Skeletal muscle satellite cell (primary cell): ENCODE measurements around the gene ANKRD60.

Experiments
- H3K27me3 ChIP-seq: 2 replicates; pipeline ENCODE4 v1.7.0; 2013; ENCODE audit warnings: low read length; ENCODE audit not compliant: control insufficient read depth, insufficient read depth
- H3K36me3 ChIP-seq: 2 replicates; pipeline ENCODE4 v1.7.0; 2013; ENCODE audit warnings: mild to moderate bottlenecking, control low read depth, low read length; ENCODE audit not compliant: insufficient read depth
- H3K4me1 ChIP-seq: 2 replicates; pipeline ENCODE4 v1.7.0; 2013; ENCODE audit warnings: low read length; ENCODE audit not compliant: control insufficient read depth, insufficient read depth
- H3K4me2 ChIP-seq: 2 replicates; pipeline ENCODE4 v1.7.0; 2013; ENCODE audit warnings: mild to moderate bottlenecking, low read length
- H3K4me3 ChIP-seq: 2 replicates; pipeline ENCODE4 v1.7.0; 2013; ENCODE audit warnings: low read length
- H3K9ac ChIP-seq: 2 replicates; pipeline ENCODE4 v1.7.0; 2013; ENCODE audit warnings: mild to moderate bottlenecking, low read depth, low read length, moderate library complexity
- H3K9me3 ChIP-seq: replicated peaks from 2 replicates; pipeline ENCODE4 v1.7.0; 2013; ENCODE audit warnings: mild to moderate bottlenecking, control low read depth, low read length

ANKRD60 gene

DNA sequence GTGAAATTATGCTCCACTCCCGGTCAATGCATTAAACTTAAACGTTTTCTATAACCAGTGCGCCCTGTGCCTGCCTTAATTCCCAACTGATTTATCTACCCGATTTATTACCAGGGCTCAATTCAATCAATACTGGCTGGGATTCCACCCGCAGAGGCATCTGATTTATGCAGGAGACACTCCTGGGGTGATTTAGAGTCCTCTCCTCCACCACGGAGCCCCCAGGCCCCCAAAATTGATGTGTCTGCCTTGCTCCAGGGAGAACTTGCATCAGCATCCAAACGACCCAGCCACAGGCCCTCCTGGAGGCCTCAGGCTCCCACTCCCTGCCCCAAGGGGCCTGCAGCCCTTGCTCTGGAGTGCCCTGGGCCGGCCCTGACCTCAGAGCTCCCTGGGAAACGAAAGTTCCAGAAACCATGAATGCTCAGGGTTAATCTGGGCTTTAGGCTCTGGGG is 29.5 kb downstream of the ANKRD60 start:
- Histone ChIP-seq H3K9ac (no peak overlapping the region), H3K4me3 (no peak overlapping the region), H3K27me3 (peaks cover 29% of the 10 kb centered on the region), H3K9me3 (no peaks in the 10 kb centered on the region), H3K4me1 (no peaks in the 10 kb centered on the region), H3K4me2 (no peak overlapping the region), H3K36me3 (no peaks in the 10 kb centered on the region)

- Histone ChIP-seq H3K27me3 (peaks cover 24% of the 10 kb centered on the region), H3K9ac (no peak overlapping the region), H3K36me3 (no peaks in the 10 kb centered on the region), H3K4me3 (no peak overlapping the region), H3K9me3 (no peaks in the 10 kb centered on the region), H3K4me2 (no peak overlapping the region), H3K4me1 (no peaks in the 10 kb centered on the region)
These were observed 30.1 kb downstream of the ANKRD60 start for GRCh38 chr20:58198384-58198783.

- H3K9ac ChIP-seq: no peak overlapping the region
- no peaks in the 10 kb centered on the region for H3K9me3 ChIP-seq
- no peaks in the 10 kb centered on the region for H3K36me3 ChIP-seq
- H3K4me1 ChIP-seq: no peaks in the 10 kb centered on the region
- peaks cover 25% of the 10 kb centered on the region for H3K27me3 ChIP-seq
- H3K4me2 ChIP-seq: no peak overlapping the region
- no peak overlapping the region for H3K4me3 ChIP-seq
These were observed 31.3 kb downstream of the ANKRD60 start for GRCh38 chr20:58197185-58197469.

- Histone ChIP-seq H3K4me1 (no peaks in the 10 kb centered on the region), H3K9me3 (no peaks in the 10 kb centered on the region), H3K4me3 (no peak overlapping the region), H3K4me2 (no peak overlapping the region), H3K27me3 (peaks cover 27% of the 10 kb centered on the region), H3K9ac (no peak overlapping the region), H3K36me3 (no peaks in the 10 kb centered on the region)
These were observed 31.9 kb downstream of the ANKRD60 start for GRCh38 chr20:58196402-58197184.

DNA sequence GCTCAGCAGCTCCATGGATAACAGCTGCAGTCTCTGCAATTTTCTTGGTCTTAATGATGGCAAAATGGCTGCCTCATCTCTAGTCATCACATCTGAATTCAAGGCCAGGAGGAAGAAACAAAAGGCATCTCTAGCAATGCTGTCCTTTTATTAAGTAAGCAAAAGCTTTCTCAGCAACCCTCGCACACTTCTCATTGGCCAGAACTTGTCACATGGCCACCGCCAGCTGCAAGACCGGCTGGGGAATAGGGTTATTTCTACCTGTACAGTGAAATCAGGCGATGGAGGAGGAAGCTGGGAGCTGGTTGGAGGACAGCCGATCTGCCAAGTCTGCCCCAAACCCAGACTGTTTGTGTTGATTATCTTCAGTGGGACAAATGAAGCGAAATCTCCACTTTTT is 33.4 kb downstream of the ANKRD60 start:
- H3K4me1 ChIP-seq: no peaks in the 10 kb centered on the region
- H3K36me3 ChIP-seq: no peaks in the 10 kb centered on the region
- H3K4me3 ChIP-seq: no peak overlapping the region
- no peak overlapping the region for H3K4me2 ChIP-seq
- no peak overlapping the region for H3K9ac ChIP-seq
- peaks cover 34% of the 10 kb centered on the region for H3K27me3 ChIP-seq
- H3K9me3 ChIP-seq: no peaks in the 10 kb centered on the region

GRCh38 chr20:58194175-58194791 is 34.2 kb downstream of the ANKRD60 start:
- Histone ChIP-seq H3K9ac (no peak overlapping the region), H3K9me3 (no peaks in the 10 kb centered on the region), H3K27me3 (peaks cover 30% of the 10 kb centered on the region), H3K36me3 (no peaks in the 10 kb centered on the region), H3K4me2 (no peak overlapping the region), H3K4me1 (no peaks in the 10 kb centered on the region), H3K4me3 (no peak overlapping the region)

DNA sequence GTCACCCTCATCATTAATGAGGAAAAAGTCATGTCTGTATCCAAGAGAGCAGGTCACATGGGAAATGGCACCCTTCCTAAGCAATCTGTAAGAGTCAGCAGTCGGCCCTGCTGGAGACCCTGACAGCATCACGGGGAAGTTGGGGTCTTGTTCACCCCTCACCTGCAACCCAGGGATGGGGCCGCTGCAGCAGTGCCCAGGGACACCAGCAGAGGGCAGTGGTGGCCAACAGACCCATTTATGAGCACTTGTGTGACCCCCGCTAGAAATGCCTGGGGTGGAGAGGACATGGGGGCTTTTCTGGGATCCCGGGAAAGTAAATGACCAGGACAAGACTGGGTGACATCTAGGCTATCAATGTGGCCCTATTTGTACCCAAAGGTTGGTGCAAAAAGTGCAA is 35.9 kb downstream of the ANKRD60 start:
- no peaks in the 10 kb centered on the region for H3K36me3 ChIP-seq
- peaks cover 27% of the 10 kb centered on the region for H3K27me3 ChIP-seq
- H3K4me3 ChIP-seq: no peak overlapping the region

GRCh38 chr20:58192065-58192464 is 36.4 kb downstream of the ANKRD60 start:
- Histone ChIP-seq H3K9ac (no peak overlapping the region), H3K9me3 (no peaks in the 10 kb centered on the region), H3K4me2 (no peak overlapping the region), H3K27me3 (peaks cover 27% of the 10 kb centered on the region), H3K4me3 (no peak overlapping the region), H3K4me1 (no peaks in the 10 kb centered on the region), H3K36me3 (no peaks in the 10 kb centered on the region)

More for the DNA sequence above, 35.9 kb downstream of the ANKRD60 start:
- no peak overlapping the region for H3K9ac ChIP-seq
- no peaks in the 10 kb centered on the region for H3K4me1 ChIP-seq
- no peak overlapping the region for H3K4me2 ChIP-seq
- H3K9me3 ChIP-seq: no peaks in the 10 kb centered on the region

- peaks cover 27% of the 10 kb centered on the region for H3K27me3 ChIP-seq
- no peaks in the 10 kb centered on the region for H3K4me1 ChIP-seq
- H3K9ac ChIP-seq: no peak overlapping the region
- no peak overlapping the region for H3K4me2 ChIP-seq
- no peaks in the 10 kb centered on the region for H3K36me3 ChIP-seq
- H3K9me3 ChIP-seq: peaks cover 8% of the 10 kb centered on the region
- H3K4me3 ChIP-seq: no peak overlapping the region
These were observed 39.9 kb downstream of the ANKRD60 start for GRCh38 chr20:58188527-58188926.

DNA sequence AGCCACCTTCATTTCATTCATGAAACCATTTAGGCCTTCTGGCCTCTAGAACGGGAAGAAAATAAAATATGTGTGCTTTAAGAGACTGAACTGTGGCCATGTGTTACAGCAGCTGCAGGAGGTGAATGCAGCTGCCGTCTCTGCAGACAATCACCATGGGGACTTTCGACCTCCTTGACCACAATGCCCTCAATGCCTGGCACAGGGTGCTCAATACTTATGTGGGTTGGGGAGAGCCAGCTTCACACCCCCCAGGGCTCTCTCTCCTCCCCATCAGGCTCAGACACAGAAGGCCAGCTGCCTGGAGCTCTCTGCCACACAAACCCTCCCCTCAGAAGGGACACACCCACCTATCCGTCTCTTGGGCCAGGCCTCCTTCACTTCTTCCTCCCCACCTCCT is 43.5 kb downstream of the ANKRD60 start:
- peaks cover 8% of the 10 kb centered on the region for H3K9me3 ChIP-seq
- no peaks in the 10 kb centered on the region for H3K36me3 ChIP-seq
- no peak overlapping the region for H3K4me3 ChIP-seq
- H3K9ac ChIP-seq: no peak overlapping the region
- peaks cover 1% of the 10 kb centered on the region for H3K4me1 ChIP-seq
- H3K27me3 ChIP-seq: peaks cover 21% of the 10 kb centered on the region
- no peak overlapping the region for H3K4me2 ChIP-seq

DNA sequence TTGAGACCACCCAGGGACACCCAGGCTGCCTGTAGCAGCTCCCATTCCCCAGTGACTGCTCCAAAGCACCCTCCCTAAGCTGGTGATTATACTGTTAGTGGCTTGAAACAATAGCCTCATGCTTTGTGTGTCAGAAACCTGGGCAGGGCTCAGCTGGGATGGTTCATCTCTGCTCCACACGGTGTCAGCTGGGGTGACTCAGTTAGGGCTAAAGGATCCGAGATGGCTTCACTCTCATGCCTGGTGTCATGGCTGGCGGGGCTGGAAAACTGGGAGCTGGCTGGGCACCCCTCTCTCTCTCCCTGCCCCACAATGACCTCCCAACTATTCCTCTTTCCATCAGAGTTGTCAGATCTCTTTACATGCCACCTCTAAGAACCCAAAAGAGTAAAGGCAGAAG is 44.4 kb downstream of the ANKRD60 start:
- no peaks in the 10 kb centered on the region for H3K36me3 ChIP-seq

More for the DNA sequence above, 44.4 kb downstream of the ANKRD60 start:
- no peak overlapping the region for H3K4me2 ChIP-seq
- peaks cover 10% of the 10 kb centered on the region for H3K4me1 ChIP-seq
- H3K9ac ChIP-seq: no peak overlapping the region
- H3K4me3 ChIP-seq: no peak overlapping the region
- peaks cover 20% of the 10 kb centered on the region for H3K27me3 ChIP-seq
- H3K9me3 ChIP-seq: peaks cover 8% of the 10 kb centered on the region
